NCI-H187 treated with DMSO at 0.1 percent for 48 hours (cell line): ENCODE measurements around the gene ATP7B.
"Not testable (repeated sequence)": the region's sequence is repeated elsewhere in the genome, so short reads cannot be mapped to it uniquely, and the experiment has no call there.

Experiments used
- DNase-seq: peaks from one replicate; lab custom pipeline; 2025; lab: John Stamatoyannopoulos, UW

The ATP7B gene

GRCh38 chr13:51922771-51923480, 88.3 kb downstream of the ATP7B start:
- no peak for DNase-seq

- DNase-seq = peak; percentile 58
Measured at GRCh38 chr13:51921790-51922740, 89.2 kb downstream of the ATP7B start.

DNA sequence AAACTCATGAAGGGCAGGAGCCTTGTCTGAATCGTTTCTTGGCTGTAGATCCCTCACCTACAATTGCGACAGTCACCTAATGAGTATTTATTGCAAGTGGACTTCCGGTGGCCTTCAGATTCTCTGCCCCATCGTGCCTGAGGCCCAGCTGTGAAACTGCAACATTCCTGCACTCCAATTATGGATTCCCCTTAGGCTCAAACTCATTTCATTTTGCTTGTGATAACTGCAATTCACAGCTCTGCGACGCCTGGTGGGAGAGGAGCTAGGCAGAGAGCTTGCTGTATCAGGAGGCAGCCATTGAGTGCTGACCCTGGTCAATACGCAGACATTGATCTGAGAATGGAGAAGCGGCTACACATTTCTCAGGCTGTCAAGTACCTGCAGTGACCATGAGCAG, 90.5 kb downstream of the ATP7B start:
- no peak for DNase-seq

- DNase-seq = no peak
Measured at GRCh38 chr13:51920267-51920666, 91.0 kb downstream of the ATP7B start.

- DNase-seq = no peak
Measured at GRCh38 chr13:51919531-51919930, 91.7 kb downstream of the ATP7B start.

DNA sequence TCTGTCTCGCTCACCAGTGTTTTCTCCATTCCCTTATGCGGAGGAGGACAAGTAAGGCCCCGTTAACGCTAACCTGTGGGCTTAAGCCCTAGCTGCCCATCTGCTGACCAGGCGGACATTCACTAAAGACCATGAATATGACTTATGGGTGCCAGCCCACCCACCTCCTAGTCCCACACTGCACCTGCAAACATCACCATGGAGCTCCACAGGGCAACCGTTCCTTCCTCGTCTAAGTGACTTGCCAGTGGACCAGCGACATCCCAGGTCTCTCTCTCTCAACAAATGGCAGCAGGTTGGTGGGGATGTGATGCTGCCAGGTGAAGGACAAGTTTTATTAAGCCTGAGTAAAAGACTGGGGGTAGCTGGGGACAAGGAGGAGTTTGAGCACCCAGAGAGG, 94.3 kb downstream of the ATP7B start:
- no peak for DNase-seq

DNA sequence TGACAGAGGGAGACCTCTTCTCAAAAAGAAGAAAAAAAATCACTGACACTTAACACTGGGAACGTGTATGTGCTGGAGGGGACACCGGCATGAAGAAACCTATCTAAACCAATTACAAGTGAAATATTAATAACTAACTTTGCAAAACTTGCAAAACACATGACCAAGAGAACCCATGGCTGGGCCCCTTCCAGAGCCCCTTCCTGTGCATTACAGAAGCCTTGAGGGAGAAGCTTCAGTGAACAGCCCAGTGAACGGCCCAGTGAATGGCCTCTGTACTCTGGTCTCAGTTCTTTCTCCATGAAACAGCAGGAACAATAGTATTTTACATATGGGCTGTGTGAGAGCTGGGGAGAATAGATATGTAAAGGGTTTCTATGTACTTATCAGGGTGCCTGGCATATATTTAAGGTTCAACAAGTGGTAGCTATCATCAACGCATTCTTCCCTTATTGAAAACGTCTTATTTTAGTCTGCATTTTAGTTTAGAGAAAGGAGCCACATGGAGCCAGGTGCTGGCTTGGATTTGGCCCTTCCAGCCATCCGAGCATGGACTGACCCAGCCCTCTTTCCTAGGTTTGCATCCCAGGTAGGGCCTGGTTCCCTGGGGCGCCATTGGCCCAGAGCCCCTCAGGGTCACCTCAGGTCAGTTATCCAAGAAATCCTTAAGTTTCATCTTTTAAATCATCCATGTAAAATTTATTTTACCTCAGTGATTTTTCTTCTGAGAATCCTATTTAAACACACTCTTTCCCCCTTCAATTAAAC, 95.0 kb downstream of the ATP7B start:
- DNase-seq = no peak

- DNase-seq = no peak
Measured at GRCh38 chr13:51914137-51914493, 97.1 kb downstream of the ATP7B start.

DNA sequence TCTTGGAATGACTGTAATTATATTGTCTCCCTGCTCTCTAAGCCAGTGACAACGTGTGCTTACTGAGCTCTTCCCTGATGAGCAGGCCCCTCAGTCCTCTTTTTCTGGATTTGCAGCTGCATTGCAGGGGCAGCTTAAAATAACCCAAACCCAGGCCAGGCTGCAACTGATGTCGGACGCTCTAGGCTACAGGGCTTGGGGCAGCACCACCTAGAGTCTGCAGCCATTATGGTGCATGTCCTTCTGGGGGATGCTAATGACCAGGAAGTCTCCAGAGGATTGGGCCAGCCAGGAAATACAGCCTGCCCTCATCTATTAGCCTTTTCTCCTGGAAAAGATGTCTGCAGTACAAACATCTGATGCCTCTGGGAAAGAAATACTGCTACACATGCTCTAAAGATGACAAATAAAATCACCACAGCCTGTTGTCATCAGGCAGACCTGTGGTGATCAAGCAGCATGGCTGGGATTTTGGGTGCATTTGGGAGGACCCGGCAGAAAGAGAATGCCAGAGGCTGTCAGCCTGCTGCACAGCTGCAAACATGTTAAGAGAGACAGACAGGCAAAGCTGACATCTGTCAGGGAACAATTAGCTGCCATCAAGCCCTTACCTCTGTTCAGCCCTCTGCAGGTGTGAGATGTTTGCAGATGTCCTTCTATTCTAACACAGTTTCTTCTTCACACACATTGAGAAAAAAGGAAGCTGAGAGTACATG, 97.7 kb downstream of the ATP7B start:
- DNase-seq = peak; percentile 33

DNA sequence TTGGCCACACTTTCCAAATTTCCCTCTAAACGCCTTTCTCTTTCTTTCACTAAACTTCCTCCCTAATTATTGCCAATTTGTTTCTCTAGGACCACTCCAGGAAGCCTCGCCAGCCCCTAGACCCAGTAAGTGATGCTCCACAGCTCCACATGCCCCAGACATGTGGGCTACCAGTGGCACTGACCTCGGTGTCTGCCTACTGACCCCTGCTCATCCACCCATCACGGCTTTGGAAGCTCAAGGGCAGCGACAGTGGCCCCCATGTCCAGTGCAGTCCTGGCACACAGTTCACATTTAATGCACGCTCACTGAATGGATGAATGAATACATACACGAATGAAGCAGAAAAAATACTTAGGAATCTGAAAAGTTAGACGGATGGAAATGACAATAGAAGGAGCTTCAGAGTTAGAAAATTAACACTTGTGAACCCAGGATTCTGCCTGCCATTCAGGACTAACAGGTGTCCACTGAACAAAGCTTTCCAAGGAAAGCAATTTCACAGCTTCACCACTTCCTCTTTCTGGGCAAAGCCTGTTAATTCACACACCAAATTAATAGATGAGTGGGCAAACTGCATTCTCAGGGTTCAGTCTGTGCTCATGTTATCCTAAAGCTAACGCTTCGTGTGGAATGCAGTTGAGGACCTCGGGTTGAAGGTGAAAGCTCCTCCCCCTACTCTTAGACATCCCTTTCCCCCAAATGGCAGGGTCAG, 98.6 kb downstream of the ATP7B start:
- no peak for DNase-seq

DNA sequence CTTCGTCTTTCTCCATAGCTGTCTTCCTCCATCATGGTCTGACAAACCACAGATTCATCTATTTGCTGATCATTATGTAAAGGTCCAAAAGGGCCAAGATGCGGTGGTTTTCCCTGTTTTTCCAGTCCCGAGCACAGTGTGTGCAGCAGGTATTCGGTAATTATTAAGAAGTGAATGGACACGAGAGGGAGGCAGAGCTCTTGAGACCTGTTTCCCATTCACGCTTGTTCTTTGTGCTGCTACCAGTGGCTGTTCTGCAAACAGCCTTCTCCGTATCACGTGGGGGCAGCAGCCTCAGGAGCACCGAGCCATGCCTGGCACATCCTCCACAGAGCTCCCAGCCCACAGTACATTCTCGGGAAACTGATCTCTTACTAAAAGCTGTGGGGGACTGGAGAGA, 99.2 kb downstream of the ATP7B start:
- DNase-seq = no peak

DNA sequence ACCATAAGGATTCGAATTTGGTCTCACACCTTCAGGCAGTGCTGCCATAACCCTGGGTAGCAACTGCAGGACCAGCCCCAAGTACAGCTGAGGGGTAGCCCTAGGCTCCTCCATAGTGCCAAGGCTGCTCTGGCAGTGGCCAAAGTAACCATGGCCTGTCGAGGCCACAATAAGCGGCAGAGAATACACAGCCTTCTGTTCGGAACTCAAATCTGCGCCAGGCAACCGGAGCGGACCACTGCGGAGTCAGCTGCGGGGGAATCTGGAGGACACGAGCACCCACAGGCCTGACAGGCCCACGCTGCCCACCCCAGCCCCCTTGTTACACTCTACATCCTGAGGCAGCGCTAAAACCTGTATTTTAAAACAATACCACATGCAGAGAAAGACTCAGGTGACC, 100.7 kb downstream of the ATP7B start:
- DNase-seq = no peak

GRCh38 chr13:51909265-51909664, 102.0 kb downstream of the ATP7B start:
- DNase-seq = not testable (repeated sequence)

- DNase-seq = no peak
Measured at GRCh38 chr13:51907040-51907732, 104.1 kb downstream of the ATP7B start.

GRCh38 chr13:51906581-51906980, 104.7 kb downstream of the ATP7B start:
- DNase-seq = no peak

- DNase-seq = no peak
Measured at GRCh38 chr13:51905787-51906186, 105.5 kb downstream of the ATP7B start.

DNA sequence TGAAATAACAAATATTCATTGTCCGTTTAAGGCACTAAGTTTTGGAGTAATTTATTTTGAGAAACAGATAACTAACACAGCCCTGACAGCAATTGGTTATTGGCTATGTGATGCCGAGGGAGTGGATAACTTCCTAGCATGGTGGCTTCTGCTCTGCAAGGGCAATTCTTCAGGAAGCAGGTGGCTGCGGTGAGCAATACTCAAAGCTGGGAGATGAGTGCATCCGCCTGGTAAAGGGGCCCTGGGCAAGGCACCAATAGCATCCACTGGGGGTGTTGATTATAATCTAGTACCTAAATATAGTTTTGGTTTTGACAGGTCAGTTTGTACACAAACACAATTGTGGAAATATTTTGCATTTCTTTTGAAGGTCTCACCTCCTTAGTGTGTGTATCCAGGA, 108.5 kb downstream of the ATP7B start:
- DNase-seq = no peak

GRCh38 chr13:51900471-51900870, 110.8 kb downstream of the ATP7B start:
- DNase-seq = no peak

- DNase-seq = no peak
Measured at GRCh38 chr13:51895906-51896888, 115.1 kb downstream of the ATP7B start.
